ENCODE results near the gene MESD.

DNA sequence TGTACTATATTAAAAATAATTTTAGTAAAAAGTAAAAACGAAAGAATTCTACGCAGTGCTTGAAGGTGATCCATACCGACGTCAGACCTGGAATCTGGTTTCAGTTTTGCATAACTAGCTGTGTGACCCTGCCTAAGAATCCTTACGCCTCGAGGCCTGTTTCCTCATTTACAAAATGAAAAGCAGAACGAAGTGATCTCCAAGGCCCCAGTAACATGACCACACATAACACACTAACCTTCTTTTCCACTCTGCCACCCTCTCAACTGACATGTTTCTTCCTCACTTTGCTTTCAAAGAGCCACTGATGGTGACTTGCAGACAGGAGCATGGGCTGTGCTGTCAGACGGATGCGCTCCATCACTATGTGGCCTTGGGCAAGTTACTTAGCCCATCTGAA is 4.8 kb downstream of the MESD start:
- TF ChIP-seq, protein P1, sequence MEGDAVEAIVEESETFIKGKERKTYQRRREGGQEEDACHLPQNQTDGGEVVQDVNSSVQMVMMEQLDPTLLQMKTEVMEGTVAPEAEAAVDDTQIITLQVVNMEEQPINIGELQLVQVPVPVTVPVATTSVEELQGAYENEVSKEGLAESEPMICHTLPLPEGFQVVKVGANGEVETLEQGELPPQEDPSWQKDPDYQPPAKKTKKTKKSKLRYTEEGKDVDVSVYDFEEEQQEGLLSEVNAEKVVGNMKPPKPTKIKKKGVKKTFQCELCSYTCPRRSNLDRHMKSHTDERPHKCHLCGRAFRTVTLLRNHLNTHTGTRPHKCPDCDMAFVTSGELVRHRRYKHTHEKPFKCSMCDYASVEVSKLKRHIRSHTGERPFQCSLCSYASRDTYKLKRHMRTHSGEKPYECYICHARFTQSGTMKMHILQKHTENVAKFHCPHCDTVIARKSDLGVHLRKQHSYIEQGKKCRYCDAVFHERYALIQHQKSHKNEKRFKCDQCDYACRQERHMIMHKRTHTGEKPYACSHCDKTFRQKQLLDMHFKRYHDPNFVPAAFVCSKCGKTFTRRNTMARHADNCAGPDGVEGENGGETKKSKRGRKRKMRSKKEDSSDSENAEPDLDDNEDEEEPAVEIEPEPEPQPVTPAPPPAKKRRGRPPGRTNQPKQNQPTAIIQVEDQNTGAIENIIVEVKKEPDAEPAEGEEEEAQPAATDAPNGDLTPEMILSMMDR (conservative IDR thresholded peaks at IDR 0.05 in 1 of 2, IDR thresholded peaks at IDR 0.05 in 1 of 2; ENCODE audit: extremely low read depth in 1 of 2, insufficient read depth in 1 of 2, low read depth in 1 of 2, low read length in 2 of 2), result no peak
- no peak for TF ChIP-seq EZH2 (IDR thresholded peaks at IDR 0.05; ENCODE audit: borderline replicate concordance, low read length)
